ENCODE results near the gene OGA.
"Not testable (repeated sequence)": the region's sequence is repeated elsewhere in the genome, so short reads cannot be mapped to it uniquely, and the experiment has no call there.

The OGA gene

GRCh38 chr10:101797403-101798059 lies 20.7 kb downstream of the OGA start:
- no peak for DNase-seq (ENCODE audit: low spot score)

- DNase-seq (ENCODE audit: low spot score): no peak
These were observed 24.7 kb downstream of the OGA start for GRCh38 chr10:101793526-101793925.

GRCh38 chr10:101789686-101790085 lies 28.6 kb downstream of the OGA start:
- no peak for DNase-seq (ENCODE audit: low spot score)

- DNase-seq (ENCODE audit: low spot score): not testable (repeated sequence)
These were observed 29.0 kb downstream of the OGA start for GRCh38 chr10:101789231-101789630.

GRCh38 chr10:101785801-101786200 lies 32.4 kb downstream of the OGA start:
- no peak for DNase-seq (ENCODE audit: low spot score)

- DNase-seq (ENCODE audit: low spot score): no peak
These were observed 33.7 kb downstream of the OGA start for GRCh38 chr10:101784558-101784957.

- DNase-seq (ENCODE audit: low spot score): peak; percentile 26
These were observed 34.5 kb downstream of the OGA start for GRCh38 chr10:101783736-101784118.

GRCh38 chr10:101782811-101783735 lies 35.2 kb downstream of the OGA start, which contains the start of gene NPM3:
Gene NPM3, minus strand, starts transcription at chr10:101783446. Its CDS starts 56 bp downstream, at chr10:101783390.
- DNase-seq (ENCODE audit: low spot score): peak; percentile 92

- peak; percentile 3 for DNase-seq (ENCODE audit: low spot score)
These were observed 36.0 kb downstream of the OGA start for GRCh38 chr10:101781984-101782810.

- peak; percentile 8 for DNase-seq (ENCODE audit: low spot score)
These were observed 36.6 kb downstream of the OGA start for GRCh38 chr10:101781655-101781983.

GRCh38 chr10:101780818-101781654 lies 37.2 kb downstream of the OGA start:
- peak; percentile 91 for DNase-seq (ENCODE audit: low spot score)

- peak; percentile 5 for DNase-seq (ENCODE audit: low spot score)
These were observed 37.9 kb downstream of the OGA start for GRCh38 chr10:101780187-101780817.

- peak; percentile 87 for DNase-seq (ENCODE audit: low spot score)
These were observed 38.6 kb downstream of the OGA start for GRCh38 chr10:101779544-101780186.

GRCh38 chr10:101778781-101779543 lies 39.3 kb downstream of the OGA start:
- DNase-seq (ENCODE audit: low spot score): peak; percentile 27

- DNase-seq (ENCODE audit: low spot score): no peak
These were observed 40.0 kb downstream of the OGA start for GRCh38 chr10:101778151-101778780.

- peak; percentile 39 for DNase-seq (ENCODE audit: low spot score)
These were observed 40.6 kb downstream of the OGA start for GRCh38 chr10:101777619-101778145.

GRCh38 chr10:101776161-101776817 lies 42.0 kb downstream of the OGA start:
- peak; percentile 11 for DNase-seq (ENCODE audit: low spot score)
